A673 (cell line): ENCODE results near the gene IMMP2L. TPM values are rescaled to one million over a fixed set of nuclear protein-coding genes. Genes with fewer than 3 reads are reported as not detected.

Experiments used
- BruUV-seq: library from RNA; stranded (reverse); fragments of 400-500 nt; replicated peaks from 2 replicates; lab custom pipeline; 2021; lab: Mats Ljungman, UMichigan
- CTCF ChIA-PET: fragments of 300-600 bp; sonication (Branson Sonifier 250); formaldehyde crosslinking; loops from one replicate; lab custom pipeline; 2022; ENCODE audit warnings: antibody characterized with exemption; lab: Charles Lee
- POLR2A ChIA-PET: fragments of 300-600 bp; sonication (Branson Sonifier 250); formaldehyde crosslinking; loops from one replicate; lab custom pipeline; 2022; ENCODE audit warnings: antibody characterized with exemption; ENCODE audit not compliant: low non-redundant PET; lab: Charles Lee
- DNase-seq: peaks from one replicate; pipeline ENCODE4 v3.0.0-alpha.2; 2015; ENCODE audit warnings: low spot score
- H3K27ac ChIP-seq: fragments of 200-600 bp; sonication (generic); 2 replicates; pipeline ENCODE4 v1.5.1; 2016; ENCODE audit warnings: mixed run types, low read depth, mild to moderate bottlenecking, mixed read lengths, antibody characterized with exemption, low read length; ENCODE audit not compliant: poor library complexity, severe bottlenecking
- H3K27me3 ChIP-seq: fragments of 200-600 bp; sonication (generic); replicated peaks from 2 replicates; pipeline ENCODE4 v1.6.1; 2017; ENCODE audit warnings: mixed run types, low read depth, mild to moderate bottlenecking, mixed read lengths, antibody characterized with exemption, low read length; ENCODE audit not compliant: insufficient read depth, poor library complexity
- H3K36me3 ChIP-seq: fragments of 200-600 bp; sonication (generic); 2 replicates; pipeline ENCODE4 v1.6.1; 2016; ENCODE audit warnings: mixed run types, mild to moderate bottlenecking, mixed read lengths, antibody characterized with exemption, low read length; ENCODE audit not compliant: insufficient read depth, poor library complexity, severe bottlenecking
- H3K4me1 ChIP-seq: fragments of 200-600 bp; sonication (generic); 2 replicates; pipeline ENCODE4 v1.6.1; 2017; ENCODE audit warnings: mixed run types, mild to moderate bottlenecking, mixed read lengths, antibody characterized with exemption, low read length; ENCODE audit not compliant: insufficient read depth, poor library complexity, severe bottlenecking
- H3K4me3 ChIP-seq: fragments of 200-600 bp; sonication (generic); 2 replicates; pipeline ENCODE4 v1.5.1; 2016; ENCODE audit warnings: low read depth, mixed run types, mild to moderate bottlenecking, mixed read lengths, low read length; ENCODE audit not compliant: poor library complexity, severe bottlenecking
- H3K9me3 ChIP-seq: fragments of 200-600 bp; sonication (generic); 2 replicates; pipeline ENCODE4 v1.6.1; 2016; ENCODE audit warnings: mixed run types, low read depth, mild to moderate bottlenecking, mixed read lengths, antibody characterized with exemption, low read length; ENCODE audit not compliant: poor library complexity, severe bottlenecking
- EZH2 ChIP-seq: fragments of 200-600 bp; sonication (generic); IDR thresholded peaks from 2 replicates; pipeline ENCODE4 v1.6.1; 2017; ENCODE audit warnings: borderline replicate concordance, low read depth, mild to moderate bottlenecking, mixed read lengths, antibody characterized with exemption, low read length; ENCODE audit not compliant: poor library complexity, severe bottlenecking
- intact Hi-C: fragments of 100-400 bp; cut with micrococcal nuclease; formaldehyde crosslinking; loops from one replicate; pipeline ENCODE4 v1.10.0; 2022; ENCODE audit not compliant: unreplicated experiment
- total RNA-seq: library from RNA; stranded (reverse); gene quantifications from 2 replicates; pipeline ENCODE4 v1.2.3, GENCODE V29; 2021
- TF ChIP-seq, protein P1 (sequence below): fragments of 300-800, 200-600 bp; sonication (generic); conservative IDR thresholded peaks from 2 replicates; pipeline ENCODE4 v1.5.1; 2017; ENCODE audit warnings: low read depth, mild to moderate bottlenecking, antibody characterized with exemption, low read length, moderate library complexity, mixed read lengths

IMMP2L gene
- total RNA-seq, 1 experiment from 2014 or later: 10.0 TPM

DNA sequence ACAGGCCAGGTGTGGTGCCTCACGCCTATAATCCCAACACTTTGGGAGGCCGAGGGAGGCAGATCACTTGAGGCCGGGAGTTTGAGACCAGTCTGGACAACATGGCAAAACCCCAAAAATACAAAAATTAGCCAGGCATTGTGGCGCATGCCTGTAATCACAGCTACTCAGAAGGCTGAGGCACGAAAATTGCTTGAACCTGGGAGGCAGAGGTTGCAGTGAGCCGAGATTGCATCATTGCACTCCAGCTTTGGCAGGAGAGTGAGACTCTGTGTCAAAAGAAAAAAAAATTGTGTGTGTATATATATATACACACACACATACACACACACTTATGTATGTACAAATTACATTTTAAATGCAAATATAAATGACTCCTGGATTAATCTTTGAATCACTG, 548.2 kb downstream of the IMMP2L start:
- Histone ChIP-seq H3K4me3 (no peak overlapping the region), H3K27ac (no peak overlapping the region), H3K27me3 (no peaks in the 10 kb centered on the region), H3K9me3 (no peaks in the 10 kb centered on the region), H3K4me1 (no peaks in the 10 kb centered on the region), H3K36me3 (no peaks in the 10 kb centered on the region)
- DNase-seq: no peak
- intact Hi-C loops: no loop called here
- BruUV-seq: no TSS peak
- TF ChIP-seq, protein P1, sequence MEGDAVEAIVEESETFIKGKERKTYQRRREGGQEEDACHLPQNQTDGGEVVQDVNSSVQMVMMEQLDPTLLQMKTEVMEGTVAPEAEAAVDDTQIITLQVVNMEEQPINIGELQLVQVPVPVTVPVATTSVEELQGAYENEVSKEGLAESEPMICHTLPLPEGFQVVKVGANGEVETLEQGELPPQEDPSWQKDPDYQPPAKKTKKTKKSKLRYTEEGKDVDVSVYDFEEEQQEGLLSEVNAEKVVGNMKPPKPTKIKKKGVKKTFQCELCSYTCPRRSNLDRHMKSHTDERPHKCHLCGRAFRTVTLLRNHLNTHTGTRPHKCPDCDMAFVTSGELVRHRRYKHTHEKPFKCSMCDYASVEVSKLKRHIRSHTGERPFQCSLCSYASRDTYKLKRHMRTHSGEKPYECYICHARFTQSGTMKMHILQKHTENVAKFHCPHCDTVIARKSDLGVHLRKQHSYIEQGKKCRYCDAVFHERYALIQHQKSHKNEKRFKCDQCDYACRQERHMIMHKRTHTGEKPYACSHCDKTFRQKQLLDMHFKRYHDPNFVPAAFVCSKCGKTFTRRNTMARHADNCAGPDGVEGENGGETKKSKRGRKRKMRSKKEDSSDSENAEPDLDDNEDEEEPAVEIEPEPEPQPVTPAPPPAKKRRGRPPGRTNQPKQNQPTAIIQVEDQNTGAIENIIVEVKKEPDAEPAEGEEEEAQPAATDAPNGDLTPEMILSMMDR: no peak
- no peak for TF ChIP-seq EZH2
- POLR2A ChIA-PET: no interaction called here
- CTCF ChIA-PET: no interaction called here

DNA sequence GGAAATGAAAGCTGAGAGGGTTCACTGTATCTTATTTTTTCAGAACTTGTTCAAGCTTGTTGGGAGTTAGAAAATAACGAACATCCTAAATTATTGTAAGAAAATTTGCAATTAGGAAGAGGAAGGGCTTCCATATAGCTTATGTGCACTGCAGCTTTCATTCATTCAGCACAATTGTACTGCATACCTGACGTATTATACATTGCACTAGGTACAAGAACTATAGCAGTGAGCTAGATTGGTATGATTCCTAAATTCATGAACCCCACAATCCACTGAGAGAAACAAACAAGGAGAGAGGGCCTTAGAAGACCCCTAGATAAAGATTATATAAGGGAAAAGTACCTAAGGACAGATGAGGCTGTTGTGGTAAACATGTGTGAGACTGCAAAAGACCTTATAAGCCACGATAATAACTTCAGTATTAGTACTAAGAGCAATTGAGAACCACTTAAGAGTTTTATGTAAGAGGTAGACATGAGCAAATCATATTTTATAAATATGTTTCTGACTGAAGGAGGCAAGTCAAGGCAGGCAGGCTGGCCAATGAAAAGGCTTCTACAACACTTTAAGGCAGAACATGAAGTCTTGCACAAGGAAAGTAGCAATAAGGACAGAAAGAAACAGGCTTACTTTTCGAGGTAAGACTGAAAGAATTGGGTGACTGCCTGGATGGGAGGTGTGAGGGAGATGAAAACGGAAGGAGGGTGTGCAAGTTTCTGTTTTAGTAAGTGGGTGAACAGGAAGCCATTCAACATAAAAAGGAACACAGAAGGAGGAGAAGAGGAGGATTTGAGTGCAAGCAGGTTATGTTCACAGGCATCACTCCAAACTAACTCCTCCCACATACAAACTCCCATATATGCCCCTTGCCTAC, 549.3 kb downstream of the IMMP2L start:
- Histone ChIP-seq H3K36me3 (no peaks in the 10 kb centered on the region), H3K4me1 (no peaks in the 10 kb centered on the region), H3K9me3 (no peaks in the 10 kb centered on the region), H3K4me3 (no peak overlapping the region), H3K27me3 (no peaks in the 10 kb centered on the region), H3K27ac (no peak overlapping the region)
- CTCF ChIA-PET: no interaction called here
- TF ChIP-seq EZH2: no peak
- TF ChIP-seq, protein P1: no peak
- POLR2A ChIA-PET: no interaction called here
- intact Hi-C loops: no loop called here
- no peak for DNase-seq
- BruUV-seq: no TSS peak

DNA sequence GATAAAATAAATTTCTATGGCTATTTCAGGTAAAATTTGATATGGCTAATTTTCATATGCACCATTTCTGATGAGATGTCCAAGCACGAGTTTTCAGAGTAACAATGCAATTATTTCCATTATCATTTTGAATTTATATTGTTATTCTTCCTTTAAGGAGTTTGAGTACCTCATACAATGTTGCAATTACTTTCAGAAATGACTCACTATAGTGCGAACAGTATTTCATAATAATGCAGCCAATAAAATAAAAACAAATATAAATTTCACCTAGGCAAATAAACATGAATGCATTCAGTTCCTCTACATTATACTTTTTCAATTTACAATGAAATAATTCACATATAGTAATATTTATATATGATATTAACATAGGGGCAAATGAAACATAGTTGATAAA, 550.1 kb downstream of the IMMP2L start:
- POLR2A ChIA-PET: no interaction called here
- BruUV-seq: no TSS peak

More for the DNA sequence above, 550.1 kb downstream of the IMMP2L start:
- no peaks in the 10 kb centered on the region for H3K27me3 ChIP-seq
- no peak for TF ChIP-seq EZH2
- TF ChIP-seq, protein P1: no peak
- no peaks in the 10 kb centered on the region for H3K9me3 ChIP-seq
- H3K4me1 ChIP-seq: no peaks in the 10 kb centered on the region
- DNase-seq: no peak
- H3K27ac ChIP-seq: no peak overlapping the region
- intact Hi-C loops: no loop called here
- CTCF ChIA-PET: no interaction called here
- no peak overlapping the region for H3K4me3 ChIP-seq
- no peaks in the 10 kb centered on the region for H3K36me3 ChIP-seq
